Measurements from ENCODE around the gene NOL4L. TPM values are rescaled to one million over a fixed set of nuclear protein-coding genes. Genes with fewer than 3 reads are reported as not detected.
A peak's percentile ranks its signal among the peaks of the same experiment; 100 is the strongest.

Gene NOL4L
- total and polyA plus RNA-seq, 7 donors = 0.61 to 2.7 (median 1.3) TPM

GRCh38 chr20:32484225-32484957 lies 100.7 kb downstream of the NOL4L start:
- intact Hi-C loops (cut with DNase I) = no loop called here
- Histone ChIP-seq H3K36me3 (ENCODE audit: insufficient read depth in 1 of 2, low read depth in 1 of 2) (no peaks in the 10 kb centered on the region), H3K27me3 (ENCODE audit: insufficient read depth in 3 of 3, low read length in 2 of 3) (peaks cover 0 to 15% (median 0%) of the 10 kb centered on the region in 3 donors), H3K9me3 (no peaks in the 10 kb centered on the region), H3K4me3 (peak overlapping the region; percentile 74), H3K4me1 (peaks cover 11% of the 10 kb centered on the region), H3K27ac (peak overlapping the region; percentile 36)
- DNase-seq = peak; percentile 42 to 61
- 1% methylated on average over 48 to 74 of the region's 74 CpGs for WGBS, 3 donors
- ATAC-seq = peak in 3 of 4 donors; percentile 42 to 59 (median 46)
- no peak for TF ChIP-seq CTCF (IDR thresholded peaks at IDR 0.05)

DNA sequence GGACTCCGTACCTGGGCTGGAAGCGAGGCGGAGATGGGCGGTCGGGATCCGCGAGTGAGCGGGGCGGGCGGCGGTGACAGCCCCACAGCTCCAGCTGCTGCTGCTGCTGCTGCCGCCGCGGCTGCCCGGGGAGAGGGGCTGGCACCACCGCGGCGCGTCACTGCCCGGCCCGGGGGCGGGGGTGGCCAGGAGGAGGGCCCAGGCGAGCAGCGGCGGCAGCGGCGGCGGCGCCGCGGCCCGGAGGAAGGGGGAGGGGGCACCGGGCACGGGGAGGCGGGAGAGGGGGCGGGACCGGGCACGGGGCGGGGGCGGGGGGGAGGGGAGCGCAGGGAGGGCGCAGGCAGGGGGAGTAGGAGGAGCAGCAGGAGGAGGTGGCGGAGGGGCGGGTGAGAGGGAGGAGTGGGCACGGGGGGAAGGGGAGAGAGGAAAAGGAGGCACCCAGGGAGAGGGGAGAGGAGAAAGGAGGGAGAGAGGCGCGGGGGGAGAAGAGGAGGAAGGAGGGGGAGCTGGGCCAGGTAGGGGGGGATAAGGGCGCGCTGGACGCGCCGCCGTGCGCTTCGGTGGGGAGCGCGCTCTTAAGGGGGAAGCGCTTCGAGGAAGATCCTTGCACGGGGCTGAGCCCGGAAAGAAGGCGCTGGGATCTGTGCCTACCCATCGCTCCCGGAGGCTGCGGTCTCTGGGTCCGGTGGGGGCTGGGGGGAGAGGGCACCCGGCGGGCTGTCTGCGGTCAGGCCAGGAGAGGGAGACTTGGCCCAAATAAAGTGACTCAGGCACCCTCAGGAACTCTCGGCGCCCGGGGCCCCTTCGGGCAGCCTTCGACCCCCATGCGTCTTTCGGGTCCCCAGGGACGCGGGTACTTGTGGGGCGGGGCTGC lies 101.5 kb downstream of the NOL4L start:
- peak; percentile 35 to 64 (median 40) for ATAC-seq
- intact Hi-C loops (cut with DNase I) = no loop called here
- Histone ChIP-seq H3K4me3 (peak overlapping the region; percentile 74), H3K36me3 (ENCODE audit: insufficient read depth in 1 of 2, low read depth in 1 of 2) (no peaks in the 10 kb centered on the region), H3K9me3 (no peaks in the 10 kb centered on the region), H3K27ac (peak overlapping the region; percentile 36), H3K27me3 (ENCODE audit: insufficient read depth in 3 of 3, low read length in 2 of 3) (peaks cover 0 to 15% (median 0%) of the 10 kb centered on the region in 3 donors), H3K4me1 (peaks cover 11% of the 10 kb centered on the region)
- 1 to 2% (median 1%) methylated on average over 41 to 77 of the region's 79 CpGs for WGBS, 3 donors
- TF ChIP-seq CTCF (IDR thresholded peaks at IDR 0.05) = no peak
- DNase-seq = peak; percentile 62 to 71

DNA sequence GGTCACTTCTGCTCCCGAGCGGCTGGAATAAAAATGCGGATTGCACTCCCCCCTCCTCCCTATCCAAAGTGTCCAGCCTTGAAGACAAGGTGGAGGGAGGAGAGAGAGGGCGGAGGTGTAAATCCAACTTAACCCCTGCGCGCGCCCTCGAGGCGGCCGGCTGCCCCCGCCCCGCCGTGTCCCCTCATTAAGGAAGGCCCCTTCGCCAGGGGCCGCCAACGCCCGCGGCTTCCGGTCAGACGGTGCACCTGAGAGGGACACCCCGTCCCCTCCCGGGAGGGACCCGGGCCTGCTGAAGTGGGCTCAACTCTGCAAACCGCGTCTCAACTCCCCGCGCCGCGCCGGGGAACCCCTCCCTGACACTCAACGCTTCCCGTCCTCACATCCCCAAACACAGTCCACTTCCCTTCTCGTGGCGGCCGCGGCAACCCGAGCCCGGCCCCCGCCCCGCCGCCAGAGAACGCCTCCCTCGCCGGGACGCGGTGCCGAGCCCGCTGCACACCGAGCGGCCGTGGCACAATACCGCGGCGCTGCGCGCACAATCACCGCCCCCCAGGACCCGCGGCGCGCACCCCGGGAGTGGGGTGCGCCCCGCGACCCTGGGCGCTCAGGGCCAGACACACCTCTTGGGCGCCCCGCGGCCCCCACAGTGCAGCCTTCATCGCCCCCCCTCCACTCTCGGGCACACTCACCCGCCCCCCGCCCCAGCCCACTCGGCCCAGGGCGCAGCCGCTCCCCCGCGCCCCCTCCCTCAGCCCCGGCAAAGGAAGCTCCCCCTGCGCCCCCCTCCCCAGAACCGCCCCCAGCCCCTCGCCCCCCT lies 102.5 kb downstream of the NOL4L start:
- ATAC-seq (peak; percentile 14 to 39 (median 26)), DNase-seq (peak; percentile 56 to 69)
- Histone ChIP-seq H3K36me3 (ENCODE audit: insufficient read depth in 1 of 2, low read depth in 1 of 2) (no peaks in the 10 kb centered on the region), H3K4me1 (peaks cover 11% of the 10 kb centered on the region), H3K9me3 (no peaks in the 10 kb centered on the region), H3K27ac (peak overlapping the region; percentile 58), H3K4me3 (peak overlapping the region; percentile 74), H3K27me3 (ENCODE audit: insufficient read depth in 3 of 3, low read length in 2 of 3) (peaks cover 0 to 15% (median 0%) of the 10 kb centered on the region in 3 donors)
- 7 to 9% (median 8%) methylated on average over 52 to 82 of the region's 82 CpGs for WGBS, 3 donors
- TF ChIP-seq CTCF (IDR thresholded peaks at IDR 0.05) = no peak
- intact Hi-C loops (cut with DNase I) = no loop called here

DNA sequence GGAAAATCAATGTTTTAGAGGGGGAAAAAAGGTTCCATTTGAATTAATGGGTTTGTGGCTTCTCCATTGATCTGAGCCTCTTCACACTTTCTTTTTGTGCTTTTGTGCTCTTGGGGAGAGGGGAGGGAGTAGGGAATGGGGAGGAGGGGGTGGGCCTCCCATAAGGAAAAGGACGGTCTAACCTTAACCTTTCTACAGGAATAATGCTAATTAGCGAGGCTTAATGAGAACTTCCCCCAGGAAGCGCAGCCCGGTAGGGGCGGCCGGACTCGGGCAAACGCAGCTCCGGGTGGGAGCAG lies 103.0 kb downstream of the NOL4L start:
- WGBS, 3 donors = 48 to 58% (median 51%) methylated on average over 9 of the region's 9 CpGs
- Histone ChIP-seq H3K27ac (peak overlapping the region; percentile 58), H3K36me3 (ENCODE audit: insufficient read depth in 1 of 2, low read depth in 1 of 2) (no peaks in the 10 kb centered on the region), H3K4me1 (peaks cover 11% of the 10 kb centered on the region), H3K9me3 (no peaks in the 10 kb centered on the region), H3K4me3 (peak overlapping the region; percentile 74), H3K27me3 (ENCODE audit: insufficient read depth in 3 of 3, low read length in 2 of 3) (peaks cover 0 to 15% (median 0%) of the 10 kb centered on the region in 3 donors)
- no peak for ATAC-seq
- no peak for TF ChIP-seq CTCF (IDR thresholded peaks at IDR 0.05)
- DNase-seq = no peak
- intact Hi-C loops (cut with DNase I) = no loop called here
